DND-41 (cell line): Measurements from ENCODE around the gene STK16.

ENCODE experiments used
- EZH2 ChIP-seq: IDR thresholded peaks from 3 replicates; pipeline ENCODE4 v1.6.1; 2012; ENCODE audit warnings: borderline replicate concordance, low read depth, mild to moderate bottlenecking, moderate library complexity, low read length, inconsistent platforms; ENCODE audit not compliant: severe bottlenecking
- TF ChIP-seq, protein P1 (sequence below): IDR thresholded peaks from 2 replicates; pipeline ENCODE4 v1.5.1; 2012; ENCODE audit warnings: borderline replicate concordance, low read length, moderate library complexity, mild to moderate bottlenecking; ENCODE audit not compliant: poor library complexity, severe bottlenecking; ENCODE audit errors: extremely low read depth

DNA sequence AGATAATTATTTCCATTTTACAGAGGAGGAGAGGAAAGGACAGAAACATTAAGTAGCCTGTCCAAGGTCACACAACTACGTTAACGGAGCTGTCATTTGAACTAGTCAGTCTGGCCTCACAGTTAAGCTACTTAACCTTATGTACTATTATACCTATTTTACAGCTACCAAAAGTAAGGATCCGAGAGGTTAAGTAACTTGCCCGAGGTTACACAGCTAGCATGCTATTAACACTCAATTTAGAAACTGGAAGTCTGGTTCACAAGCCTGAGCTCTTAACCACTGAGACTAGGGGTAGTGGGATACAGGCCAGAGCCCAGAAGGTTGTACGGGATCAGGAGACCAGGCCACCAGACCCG, 511 bp upstream of the STK16 start:
- TF ChIP-seq, protein P1, sequence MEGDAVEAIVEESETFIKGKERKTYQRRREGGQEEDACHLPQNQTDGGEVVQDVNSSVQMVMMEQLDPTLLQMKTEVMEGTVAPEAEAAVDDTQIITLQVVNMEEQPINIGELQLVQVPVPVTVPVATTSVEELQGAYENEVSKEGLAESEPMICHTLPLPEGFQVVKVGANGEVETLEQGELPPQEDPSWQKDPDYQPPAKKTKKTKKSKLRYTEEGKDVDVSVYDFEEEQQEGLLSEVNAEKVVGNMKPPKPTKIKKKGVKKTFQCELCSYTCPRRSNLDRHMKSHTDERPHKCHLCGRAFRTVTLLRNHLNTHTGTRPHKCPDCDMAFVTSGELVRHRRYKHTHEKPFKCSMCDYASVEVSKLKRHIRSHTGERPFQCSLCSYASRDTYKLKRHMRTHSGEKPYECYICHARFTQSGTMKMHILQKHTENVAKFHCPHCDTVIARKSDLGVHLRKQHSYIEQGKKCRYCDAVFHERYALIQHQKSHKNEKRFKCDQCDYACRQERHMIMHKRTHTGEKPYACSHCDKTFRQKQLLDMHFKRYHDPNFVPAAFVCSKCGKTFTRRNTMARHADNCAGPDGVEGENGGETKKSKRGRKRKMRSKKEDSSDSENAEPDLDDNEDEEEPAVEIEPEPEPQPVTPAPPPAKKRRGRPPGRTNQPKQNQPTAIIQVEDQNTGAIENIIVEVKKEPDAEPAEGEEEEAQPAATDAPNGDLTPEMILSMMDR, result no peak
- no peak for TF ChIP-seq EZH2
